Nephron (organoid): ENCODE measurements around the gene CBARP.

Experiments
- H3K27ac Mint-ChIP-seq, 3 experiments: 2 replicates each; pipeline ENCODE4 v1.8.0; 2020; ENCODE audit warnings: mixed read lengths in 3 of 3, mild to moderate bottlenecking in 2 of 3, moderate library complexity in 1 of 3
- H3K27me3 Mint-ChIP-seq: 2 replicates; pipeline ENCODE4 v1.8.0; 2021; ENCODE audit warnings: low read depth, mild to moderate bottlenecking, moderate library complexity, mixed read lengths
- H3K36me3 Mint-ChIP-seq: 2 replicates; pipeline ENCODE4 v1.8.0; 2020; ENCODE audit warnings: low read depth, mixed read lengths
- H3K4me1 Mint-ChIP-seq: 2 replicates; pipeline ENCODE4 v1.8.0; 2020; ENCODE audit warnings: mixed read lengths
- H3K4me3 Mint-ChIP-seq, 3 experiments: 2 replicates each; pipeline ENCODE4 v1.8.0; 2020; ENCODE audit warnings: mild to moderate bottlenecking in 3 of 3, mixed read lengths in 3 of 3, moderate library complexity in 2 of 3
- H3K9me3 Mint-ChIP-seq: 2 replicates; pipeline ENCODE4 v1.8.0; 2020; ENCODE audit warnings: mixed read lengths
- TF ChIP-seq, protein P1 (sequence below), 3 experiments: fragments of 200-600 bp; sonication (generic); IDR thresholded peaks; one replicate each; pipeline ENCODE4 v1.5.0; 2021; ENCODE audit warnings: antibody characterized with exemption in 3 of 3; ENCODE audit not compliant: unreplicated experiment in 3 of 3

CBARP gene

DNA sequence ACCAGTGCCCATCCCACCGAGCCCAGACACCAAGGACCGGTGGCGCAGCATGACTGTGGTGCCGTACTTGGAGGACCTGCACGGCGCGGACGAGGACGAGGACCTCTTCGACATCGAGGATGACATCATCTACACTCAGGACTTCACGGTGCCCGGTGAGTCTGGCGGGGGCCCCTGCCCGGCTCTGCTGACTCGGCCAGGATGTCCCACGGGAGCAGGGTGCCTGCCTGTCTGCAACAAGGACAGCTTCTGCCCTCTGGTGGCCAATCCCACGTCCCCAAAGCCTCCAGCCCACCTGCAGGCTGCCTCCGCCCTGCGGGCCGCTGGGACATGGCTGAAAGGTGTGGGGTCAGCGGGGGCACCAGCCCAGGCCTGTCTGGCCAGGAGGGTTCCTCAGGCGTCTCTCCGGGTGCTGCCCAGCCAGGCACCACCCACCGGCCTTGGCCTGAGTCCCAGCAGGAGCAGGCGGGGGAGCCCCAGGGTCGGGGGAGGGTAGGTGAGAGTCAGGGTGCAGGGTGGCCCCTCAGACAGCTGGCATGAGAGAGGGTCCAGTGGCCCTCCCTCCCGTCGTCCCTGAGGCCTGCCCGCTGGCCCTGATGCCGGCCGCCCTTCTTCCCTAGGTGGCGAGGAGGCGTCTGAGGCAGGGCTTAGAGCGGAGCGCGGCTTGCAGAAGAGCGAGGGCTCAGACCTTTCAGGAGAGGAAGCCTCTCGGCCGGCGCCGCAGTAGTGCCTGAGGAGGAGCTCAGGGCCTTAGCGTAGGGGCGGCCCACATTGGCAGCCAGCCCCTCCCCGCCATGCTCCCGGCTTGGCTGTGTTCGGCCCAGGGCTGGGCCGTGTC lies 14.6 kb downstream of the CBARP start:
- no peak overlapping the region for H3K27ac Mint-ChIP-seq
- no peaks in the 10 kb centered on the region for H3K9me3 Mint-ChIP-seq
- no peak overlapping the region for H3K4me3 Mint-ChIP-seq
- H3K36me3 Mint-ChIP-seq: peaks cover 3% of the 10 kb centered on the region
- no peaks in the 10 kb centered on the region for H3K27me3 Mint-ChIP-seq
- TF ChIP-seq, protein P1, sequence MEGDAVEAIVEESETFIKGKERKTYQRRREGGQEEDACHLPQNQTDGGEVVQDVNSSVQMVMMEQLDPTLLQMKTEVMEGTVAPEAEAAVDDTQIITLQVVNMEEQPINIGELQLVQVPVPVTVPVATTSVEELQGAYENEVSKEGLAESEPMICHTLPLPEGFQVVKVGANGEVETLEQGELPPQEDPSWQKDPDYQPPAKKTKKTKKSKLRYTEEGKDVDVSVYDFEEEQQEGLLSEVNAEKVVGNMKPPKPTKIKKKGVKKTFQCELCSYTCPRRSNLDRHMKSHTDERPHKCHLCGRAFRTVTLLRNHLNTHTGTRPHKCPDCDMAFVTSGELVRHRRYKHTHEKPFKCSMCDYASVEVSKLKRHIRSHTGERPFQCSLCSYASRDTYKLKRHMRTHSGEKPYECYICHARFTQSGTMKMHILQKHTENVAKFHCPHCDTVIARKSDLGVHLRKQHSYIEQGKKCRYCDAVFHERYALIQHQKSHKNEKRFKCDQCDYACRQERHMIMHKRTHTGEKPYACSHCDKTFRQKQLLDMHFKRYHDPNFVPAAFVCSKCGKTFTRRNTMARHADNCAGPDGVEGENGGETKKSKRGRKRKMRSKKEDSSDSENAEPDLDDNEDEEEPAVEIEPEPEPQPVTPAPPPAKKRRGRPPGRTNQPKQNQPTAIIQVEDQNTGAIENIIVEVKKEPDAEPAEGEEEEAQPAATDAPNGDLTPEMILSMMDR (IDR thresholded peaks at IDR 0.05; ENCODE audit: unreplicated experiment in 3 of 3): peak; percentile 27 to 45 (median 28)
- H3K4me1 Mint-ChIP-seq: peaks cover 2% of the 10 kb centered on the region

- no peak overlapping the region for H3K4me3 Mint-ChIP-seq
- no peaks in the 10 kb centered on the region for H3K36me3 Mint-ChIP-seq
Observed at GRCh38 chr19:1222394-1222793, 15.4 kb downstream of the CBARP start.

GRCh38 chr19:1221904-1222255 lies 15.9 kb downstream of the CBARP start:
- TF ChIP-seq, protein P1 (IDR thresholded peaks at IDR 0.05; ENCODE audit: unreplicated experiment in 3 of 3): no peak
- no peak overlapping the region for H3K27ac Mint-ChIP-seq
- no peaks in the 10 kb centered on the region for H3K36me3 Mint-ChIP-seq
- no peaks in the 10 kb centered on the region for H3K27me3 Mint-ChIP-seq
- peaks cover 14% of the 10 kb centered on the region for H3K4me1 Mint-ChIP-seq
- no peak overlapping the region for H3K4me3 Mint-ChIP-seq
- no peaks in the 10 kb centered on the region for H3K9me3 Mint-ChIP-seq

More at GRCh38 chr19:1222394-1222793, 15.4 kb downstream of the CBARP start:
- Mint-ChIP-seq H3K4me1 (peaks cover 9% of the 10 kb centered on the region), H3K27me3 (no peaks in the 10 kb centered on the region), H3K27ac (no peak overlapping the region), H3K9me3 (no peaks in the 10 kb centered on the region)
- TF ChIP-seq, protein P1 (IDR thresholded peaks at IDR 0.05; ENCODE audit: unreplicated experiment in 3 of 3): no peak

DNA sequence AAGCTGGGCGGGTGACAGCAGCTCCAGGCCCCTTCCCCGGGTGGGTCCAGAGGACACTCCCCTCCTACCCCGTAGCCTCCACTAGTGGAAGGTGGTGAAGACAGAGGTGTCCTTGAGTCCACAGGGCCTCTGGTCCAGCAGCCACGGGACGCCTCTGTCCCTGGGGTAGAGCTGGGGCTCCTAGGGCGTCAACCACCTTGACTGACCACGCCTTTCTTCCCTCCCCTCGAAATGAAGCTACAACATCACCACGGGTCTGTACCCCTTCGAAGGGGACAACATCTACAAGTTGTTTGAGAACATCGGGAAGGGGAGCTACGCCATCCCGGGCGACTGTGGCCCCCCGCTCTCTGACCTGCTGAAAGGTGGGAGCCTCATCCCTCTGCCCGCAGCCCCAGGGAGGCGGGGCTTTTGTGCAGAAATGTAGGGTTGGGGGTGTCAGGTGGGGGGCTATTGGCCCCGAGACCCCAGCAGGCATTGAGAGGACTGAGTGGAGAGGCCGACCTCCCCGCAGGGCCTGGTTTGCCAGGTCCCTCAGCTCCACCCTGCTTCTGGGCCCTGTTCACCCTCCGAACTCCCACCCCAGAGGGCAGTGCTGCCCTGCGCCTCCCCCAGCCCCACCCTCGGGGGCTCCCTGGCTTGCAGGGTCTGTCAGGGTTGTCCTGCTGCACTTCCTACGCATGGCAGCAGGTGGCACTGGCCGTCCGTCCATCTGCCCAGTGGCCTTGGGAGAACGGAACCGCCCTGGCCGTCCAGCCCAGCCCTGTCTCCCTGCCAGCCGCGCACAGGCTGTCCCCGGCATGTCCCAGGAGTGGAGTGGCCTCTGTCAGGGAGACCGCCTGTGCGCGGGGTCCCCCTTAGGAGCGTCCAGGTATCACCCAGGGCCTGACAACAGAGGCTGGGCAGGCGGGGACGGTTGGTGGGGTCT lies 16.6 kb downstream of the CBARP start:
- Mint-ChIP-seq H3K4me3 (no peak overlapping the region), H3K27me3 (no peaks in the 10 kb centered on the region), H3K36me3 (no peaks in the 10 kb centered on the region), H3K9me3 (no peaks in the 10 kb centered on the region), H3K4me1 (peaks cover 15% of the 10 kb centered on the region), H3K27ac (no peak overlapping the region)
- TF ChIP-seq, protein P1 (IDR thresholded peaks at IDR 0.05; ENCODE audit: unreplicated experiment in 3 of 3): peak; percentile 63 to 71 (median 64)

- no peak overlapping the region for H3K4me3 Mint-ChIP-seq
- no peaks in the 10 kb centered on the region for H3K36me3 Mint-ChIP-seq
- H3K9me3 Mint-ChIP-seq: no peaks in the 10 kb centered on the region
- H3K27me3 Mint-ChIP-seq: no peaks in the 10 kb centered on the region
- H3K27ac Mint-ChIP-seq: no peak overlapping the region
- TF ChIP-seq, protein P1 (IDR thresholded peaks at IDR 0.05; ENCODE audit: unreplicated experiment in 3 of 3): no peak
- H3K4me1 Mint-ChIP-seq: peaks cover 19% of the 10 kb centered on the region
Observed at GRCh38 chr19:1220477-1220930, 17.3 kb downstream of the CBARP start.
